Activated naive CD4-positive, alpha-beta T cell treated with anti-CD3 and anti-CD28 coated beads for 36 hours (primary cell): ENCODE measurements around the gene RANBP10. TPM values are rescaled to one million over a fixed set of nuclear protein-coding genes. Genes with fewer than 3 reads are reported as not detected.
A peak's percentile ranks its signal among the peaks of the same experiment; 100 is the strongest.
"Not testable (repeated sequence)": the region's sequence is repeated elsewhere in the genome, so short reads cannot be mapped to it uniquely, and the experiment has no call there.

Experiments
- CTCF ChIA-PET: fragments of 350-600 bp; sonication (Branson Sonifier 250); formaldehyde crosslinking; loops from one replicate; lab custom pipeline; 2021; ENCODE audit warnings: antibody characterized with exemption; lab: Charles Lee
- DNase-seq: peaks from one replicate; pipeline ENCODE4 v3.0.0-alpha.2; 2020
- H3K27ac Mint-ChIP-seq: one replicate; pipeline ENCODE4 v1.8.0; 2021; ENCODE audit warnings: mild to moderate bottlenecking, mixed read lengths
- H3K27me3 Mint-ChIP-seq: one replicate; pipeline ENCODE4 v1.8.0; 2021; ENCODE audit warnings: low read depth, mixed read lengths
- H3K36me3 Mint-ChIP-seq: one replicate; pipeline ENCODE4 v1.8.0; 2021; ENCODE audit warnings: low read depth, mixed read lengths
- H3K4me1 Mint-ChIP-seq: one replicate; pipeline ENCODE4 v1.8.0; 2021; ENCODE audit warnings: low read depth, mixed read lengths
- H3K4me3 Mint-ChIP-seq: one replicate; pipeline ENCODE4 v1.8.0; 2021; ENCODE audit warnings: mild to moderate bottlenecking, moderate library complexity, mixed read lengths
- H3K9me3 Mint-ChIP-seq: one replicate; pipeline ENCODE4 v1.8.0; 2021; ENCODE audit warnings: mixed read lengths
- intact Hi-C: fragments of 100-400 bp; cut with micrococcal nuclease; formaldehyde crosslinking; loops from one replicate; pipeline ENCODE4 v1.15.1; 2023
- total RNA-seq, 2 experiments: library from RNA; stranded (reverse); gene quantifications; one replicate each; pipeline ENCODE4 v1.2.3, GENCODE V29; 2021

RANBP10 gene
- total RNA-seq, 2 experiments from 2014 or later, result 12.4 to 16.1 TPM

DNA sequence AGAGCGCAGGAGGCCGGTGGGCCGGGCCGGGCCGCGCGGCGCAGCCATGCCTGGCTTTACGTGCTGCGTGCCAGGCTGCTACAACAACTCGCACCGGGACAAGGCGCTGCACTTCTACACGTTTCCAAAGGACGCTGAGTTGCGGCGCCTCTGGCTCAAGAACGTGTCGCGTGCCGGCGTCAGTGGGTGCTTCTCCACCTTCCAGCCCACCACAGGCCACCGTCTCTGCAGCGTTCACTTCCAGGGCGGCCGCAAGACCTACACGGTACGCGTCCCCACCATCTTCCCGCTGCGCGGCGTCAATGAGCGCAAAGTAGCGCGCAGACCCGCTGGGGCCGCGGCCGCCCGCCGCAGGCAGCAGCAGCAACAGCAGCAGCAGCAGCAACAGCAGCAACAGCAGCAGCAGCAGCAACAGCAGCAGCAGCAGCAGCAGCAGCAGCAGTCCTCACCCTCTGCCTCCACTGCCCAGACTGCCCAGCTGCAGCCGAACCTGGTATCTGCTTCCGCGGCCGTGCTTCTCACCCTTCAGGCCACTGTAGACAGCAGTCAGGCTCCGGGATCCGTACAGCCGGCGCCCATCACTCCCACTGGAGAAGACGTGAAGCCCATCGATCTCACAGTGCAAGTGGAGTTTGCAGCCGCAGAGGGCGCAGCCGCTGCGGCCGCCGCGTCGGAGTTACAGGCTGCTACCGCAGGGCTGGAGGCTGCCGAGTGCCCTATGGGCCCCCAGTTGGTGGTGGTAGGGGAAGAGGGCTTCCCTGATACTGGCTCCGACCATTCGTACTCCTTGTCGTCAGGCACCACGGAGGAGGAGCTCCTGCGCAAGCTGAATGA, 36.4 kb upstream of the RANBP10 start:
- Mint-ChIP-seq H3K9me3 (no peaks in the 10 kb centered on the region), H3K4me3 (peak overlapping the region; percentile 89), H3K36me3 (peaks cover 4% of the 10 kb centered on the region), H3K27ac (peak overlapping the region; percentile 87), H3K27me3 (no peaks in the 10 kb centered on the region), H3K4me1 (peaks cover 35% of the 10 kb centered on the region)
- CTCF ChIA-PET, result interaction anchor here (0.7 to 4.2 kb wide), 6 partner anchors 9 to 295 kb away, joined by 3 to 35 read pairs (median 3); no protein-coding TSS in a partner anchor
- intact Hi-C loops, result loop anchor here (1.0 to 5.0 kb wide), 9 partner anchors 9 to 615 kb away; partner anchors contain the start of genes CTCF, FHOD1, GFOD2 and RANBP10
- peak; percentile 71 for DNase-seq

DNA sequence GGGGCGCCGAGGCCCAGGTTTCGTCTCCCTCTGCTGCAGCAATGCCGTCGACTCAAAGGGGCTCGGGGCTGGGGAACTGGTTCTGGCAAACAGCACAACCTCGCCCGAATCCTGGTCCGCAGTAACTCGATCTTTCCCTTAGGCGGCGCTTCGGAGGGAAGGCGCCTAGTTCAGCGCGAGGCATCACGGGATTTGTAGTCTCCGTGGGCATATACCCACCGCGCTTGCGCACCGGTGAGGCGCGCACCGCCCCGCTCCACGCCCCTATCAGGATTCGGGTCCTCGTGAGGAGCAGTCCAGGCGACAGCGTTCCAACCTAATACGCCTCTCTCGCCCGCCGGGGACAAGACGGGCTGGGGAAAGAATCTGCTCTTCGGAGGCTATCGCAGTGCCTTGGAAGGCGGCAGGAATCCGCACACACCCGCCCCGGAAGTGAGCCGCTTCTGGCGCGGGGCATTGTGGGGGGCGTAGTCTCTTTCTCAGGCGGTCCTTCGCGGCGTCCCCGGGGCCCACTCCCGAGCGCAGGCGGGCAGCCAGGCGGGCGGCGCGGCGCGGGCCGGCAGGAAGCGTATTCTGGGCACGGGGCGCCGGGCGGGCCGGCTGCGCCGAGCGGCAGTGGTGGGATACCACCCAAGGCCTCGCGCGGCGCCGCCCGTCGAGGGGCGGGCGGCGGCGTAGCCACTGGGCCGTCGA, 35.6 kb upstream of the RANBP10 start, which contains the start of gene THAP11:
THAP11 (plus strand) TSS at position 505 of the 693 bp plus-strand sequence. CDS start 235 bp downstream, outside the sequence.
- Mint-ChIP-seq H3K27ac (peak within 1 kb of the TSS; percentile 98), H3K9me3 (no peaks in the 10 kb centered on the region), H3K36me3 (peaks cover 4% of the 10 kb centered on the region), H3K4me1 (peaks cover 33% of the 10 kb centered on the region), H3K4me3 (peak within 1 kb of the TSS; percentile 91), H3K27me3 (no peaks in the 10 kb centered on the region)
- intact Hi-C loops, result loop anchor here (1.0 to 5.0 kb wide), 9 partner anchors 9 to 615 kb away; partner anchors contain the start of genes CTCF, FHOD1, GFOD2 and RANBP10
- peak; percentile 97 for DNase-seq
- CTCF ChIA-PET, result interaction anchor here (1.2 to 1.5 kb wide), 2 partner anchors 26 to 27 kb away, joined by 3 to 7 read pairs; no protein-coding TSS in a partner anchor

DNA sequence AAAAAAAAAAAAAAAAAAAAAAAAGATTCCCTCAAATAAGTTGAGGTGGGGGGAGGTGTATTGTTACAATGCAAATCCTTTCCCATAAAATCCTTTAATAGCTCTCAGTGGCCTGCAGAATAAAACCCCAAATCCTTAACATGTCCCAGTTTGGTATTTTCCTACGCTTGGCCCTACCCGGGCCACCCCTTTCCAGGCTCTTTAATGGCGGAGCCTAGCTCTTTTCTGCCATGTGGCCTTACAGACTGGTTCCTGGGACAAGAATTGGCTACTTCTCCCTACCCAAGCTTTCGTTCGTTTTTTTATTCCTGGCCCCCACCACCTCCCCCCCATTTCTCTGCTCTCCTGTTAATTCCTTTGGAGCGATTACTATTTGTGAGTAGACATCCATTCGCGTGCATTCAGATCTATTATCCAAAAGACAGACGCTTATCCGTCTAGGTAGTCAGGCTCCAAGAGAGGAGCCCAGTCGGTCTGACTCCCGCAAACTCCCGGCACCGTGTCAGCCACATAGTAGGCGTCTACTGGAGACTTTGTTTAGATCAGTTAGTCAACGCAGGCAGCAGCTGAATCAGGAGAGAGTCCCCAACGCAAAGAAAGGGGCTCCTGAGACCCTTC, 34.9 kb upstream of the RANBP10 start:
- Mint-ChIP-seq H3K4me1 (peaks cover 33% of the 10 kb centered on the region), H3K27ac (peak overlapping the region; percentile 98), H3K27me3 (no peaks in the 10 kb centered on the region), H3K4me3 (peak overlapping the region; percentile 91), H3K9me3 (no peaks in the 10 kb centered on the region), H3K36me3 (peaks cover 4% of the 10 kb centered on the region)
- DNase-seq, result no peak
- intact Hi-C loops, result loop anchor here (5.0 kb wide), 1 partner anchor 594 kb away; the partner anchor contains the start of genes FHOD1 and SLC9A5
- CTCF ChIA-PET, result interaction anchor here (0.6 to 1.5 kb wide), 5 partner anchors 25 to 239 kb away, joined by 3 to 7 read pairs (median 3); no protein-coding TSS in a partner anchor

DNA sequence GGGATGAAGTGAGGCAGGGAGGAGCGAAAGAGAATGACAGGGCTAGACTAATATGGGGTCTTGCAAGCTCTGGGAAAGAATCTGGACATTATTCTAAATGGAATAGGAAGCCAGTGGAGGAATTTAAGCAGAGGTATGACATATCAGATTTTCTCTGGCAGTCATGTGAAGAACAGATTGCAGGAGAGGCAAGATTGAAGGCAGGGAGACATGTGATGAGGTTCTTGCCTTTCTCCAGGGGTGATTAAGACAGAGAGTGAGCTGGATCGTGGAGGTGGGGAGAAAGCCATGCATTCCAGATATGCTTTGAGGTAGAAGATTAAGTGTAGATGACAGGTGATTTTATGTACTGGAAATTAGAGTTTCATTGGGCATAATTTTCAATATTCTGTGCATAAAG, 31.5 kb upstream of the RANBP10 start:
- Mint-ChIP-seq H3K4me1 (peaks cover 8% of the 10 kb centered on the region), H3K4me3 (no peak overlapping the region), H3K27me3 (no peaks in the 10 kb centered on the region), H3K27ac (no peak overlapping the region), H3K9me3 (no peaks in the 10 kb centered on the region), H3K36me3 (no peaks in the 10 kb centered on the region)
- DNase-seq, result no peak
- intact Hi-C loops, result no loop called here
- CTCF ChIA-PET, result interaction anchor here (1.6 to 8.6 kb wide), 2 partner anchors 22 to 46 kb away, joined by 4 to 58 read pairs; partner anchors contain the start of gene NRN1L

DNA sequence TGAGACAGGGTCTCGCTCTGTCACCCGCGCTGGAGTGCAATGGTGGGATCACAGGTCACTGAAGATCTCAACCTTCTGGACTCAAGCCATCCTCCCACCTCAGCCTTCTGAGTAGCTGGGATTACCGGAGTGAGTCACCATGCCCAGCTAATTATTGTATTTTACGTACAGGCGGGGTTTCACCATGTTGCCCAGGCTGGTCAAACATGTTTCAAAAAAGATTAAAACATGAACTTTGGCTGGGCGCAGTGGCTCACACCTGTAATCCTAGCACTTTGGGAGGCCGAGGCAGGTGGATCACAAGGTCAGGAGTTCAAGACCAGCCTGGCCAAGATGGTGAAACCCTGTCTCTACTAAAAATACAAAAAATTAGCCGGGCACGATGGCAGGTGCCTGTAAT, 30.8 kb upstream of the RANBP10 start:
- H3K27me3 Mint-ChIP-seq, H3K36me3 Mint-ChIP-seq, H3K27ac Mint-ChIP-seq, intact Hi-C loops, H3K4me3 Mint-ChIP-seq, H3K9me3 Mint-ChIP-seq, DNase-seq: not testable (repeated sequence)
- CTCF ChIA-PET, result interaction anchor here (0.6 to 8.6 kb wide), 6 partner anchors 8 to 316 kb away, joined by 3 to 58 read pairs (median 4); partner anchors contain the start of gene NRN1L
- peaks cover 10% of the 10 kb centered on the region for H3K4me1 Mint-ChIP-seq

DNA sequence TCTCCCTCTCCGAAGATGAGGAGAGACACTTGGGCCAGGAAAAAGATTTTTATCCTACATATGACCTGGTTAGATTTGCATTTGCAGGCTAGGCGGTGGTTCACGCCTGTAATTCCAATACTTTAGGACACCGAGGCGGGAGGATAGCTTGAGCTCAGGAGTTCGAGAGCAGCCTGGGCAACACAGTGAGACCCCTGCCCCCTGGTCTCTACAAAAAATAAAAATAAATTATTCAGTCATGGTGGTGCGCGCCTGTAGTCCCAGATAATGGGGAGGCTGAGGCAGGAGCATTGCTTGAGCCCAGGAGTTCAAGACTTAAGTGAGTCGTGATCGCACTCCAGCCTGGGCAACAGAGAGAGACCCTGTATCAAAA, 27.9 kb upstream of the RANBP10 start:
- Mint-ChIP-seq H3K4me3 (peak overlapping the region; percentile 86), H3K9me3 (no peaks in the 10 kb centered on the region), H3K27ac (no peak overlapping the region), H3K4me1 (peaks cover 6% of the 10 kb centered on the region), H3K36me3 (peaks cover 5% of the 10 kb centered on the region), H3K27me3 (no peaks in the 10 kb centered on the region)
- no peak for DNase-seq
- intact Hi-C loops, result no loop called here
- CTCF ChIA-PET, result interaction anchor here (0.5 to 8.6 kb wide), 4 partner anchors 9 to 618 kb away, joined by 3 to 58 read pairs (median 4); no protein-coding TSS in a partner anchor

DNA sequence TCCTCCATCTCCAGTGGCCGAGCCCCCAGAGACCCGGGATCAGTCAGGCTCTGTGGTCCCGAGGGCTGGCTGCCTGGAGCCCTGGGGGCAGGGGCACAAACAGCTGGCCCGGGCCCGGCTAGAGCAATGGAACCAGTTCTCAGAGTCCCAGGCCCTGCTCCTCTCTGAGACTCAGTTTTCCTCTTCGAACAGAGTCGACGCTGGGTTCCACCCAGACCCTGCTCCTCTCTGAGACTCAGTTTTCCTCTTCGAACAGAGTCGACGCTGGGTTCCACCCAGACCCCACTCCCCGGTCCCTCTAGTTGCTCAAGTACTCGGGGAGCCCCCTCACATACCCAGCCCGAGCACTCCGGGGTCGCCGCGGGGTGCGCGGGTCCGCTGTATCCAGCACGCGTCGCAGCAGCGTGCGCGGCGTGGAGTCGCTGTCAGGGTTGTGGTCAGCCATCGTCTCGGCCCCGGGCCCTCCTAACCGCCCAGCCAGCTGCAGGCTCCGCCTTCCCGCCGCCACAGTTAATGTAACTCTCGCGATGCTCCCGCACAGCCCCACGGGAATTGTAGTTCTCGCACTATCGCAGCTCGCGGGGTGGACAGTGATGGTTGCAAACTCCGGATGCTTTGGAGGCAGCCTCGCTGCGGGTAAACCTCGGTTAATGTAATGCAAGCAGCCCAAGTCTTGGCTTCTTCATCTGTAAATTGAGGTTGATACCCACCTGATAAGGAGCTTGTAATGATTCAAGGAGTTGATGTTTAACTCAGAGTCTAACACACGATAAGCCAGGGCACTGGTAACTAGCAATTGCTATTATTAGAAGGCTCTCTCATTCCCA, 27.3 kb upstream of the RANBP10 start:
- H3K4me3 Mint-ChIP-seq, result peak overlapping the region; percentile 86
- no peaks in the 10 kb centered on the region for H3K9me3 Mint-ChIP-seq
- no peaks in the 10 kb centered on the region for H3K27me3 Mint-ChIP-seq
- H3K27ac Mint-ChIP-seq, result no peak overlapping the region
- H3K4me1 Mint-ChIP-seq, result peaks cover 6% of the 10 kb centered on the region
- peak; percentile 98 for DNase-seq
- intact Hi-C loops, result loop anchor here (1.0 kb wide), 4 partner anchors 9 to 27 kb away; partner anchors contain the start of genes NUTF2, RANBP10, THAP11 and TSNAXIP1
- H3K36me3 Mint-ChIP-seq, result peaks cover 5% of the 10 kb centered on the region
- CTCF ChIA-PET, result interaction anchor here (0.7 to 8.6 kb wide), 5 partner anchors 10 to 59 kb away, joined by 3 to 58 read pairs (median 4); partner anchors contain the start of gene PSKH1

DNA sequence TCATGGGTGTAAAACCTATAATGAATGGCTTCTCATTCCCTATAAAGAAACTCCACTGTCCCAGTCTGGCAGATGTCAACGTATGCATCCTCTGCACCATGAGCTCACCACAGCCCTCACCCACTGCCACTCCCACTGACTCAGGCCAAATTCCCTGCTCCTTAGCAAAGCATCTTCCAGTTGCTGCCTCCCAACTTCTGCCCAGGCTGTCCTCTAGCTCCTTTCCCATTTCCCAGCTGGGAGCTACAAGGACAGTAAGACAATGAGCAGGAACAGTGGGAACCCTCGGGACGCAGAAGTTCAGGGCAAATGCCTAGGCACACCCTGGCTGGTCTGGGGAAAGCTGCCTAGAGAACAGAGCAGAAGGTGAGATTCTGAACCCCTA, 26.7 kb upstream of the RANBP10 start:
- H3K9me3 Mint-ChIP-seq, result no peaks in the 10 kb centered on the region
- no peaks in the 10 kb centered on the region for H3K27me3 Mint-ChIP-seq
- peaks cover 6% of the 10 kb centered on the region for H3K4me1 Mint-ChIP-seq
- H3K27ac Mint-ChIP-seq, result no peak overlapping the region
- H3K36me3 Mint-ChIP-seq, result peaks cover 5% of the 10 kb centered on the region
- H3K4me3 Mint-ChIP-seq, result peak overlapping the region; percentile 86
- CTCF ChIA-PET, result interaction anchor here (0.6 to 8.6 kb wide), 5 partner anchors 10 to 60 kb away, joined by 3 to 58 read pairs (median 3); partner anchors contain the start of gene PSKH1
- DNase-seq, result no peak
- intact Hi-C loops, result loop anchor here (1.0 kb wide), 4 partner anchors 9 to 27 kb away; partner anchors contain the start of genes NUTF2, RANBP10, THAP11 and TSNAXIP1

DNA sequence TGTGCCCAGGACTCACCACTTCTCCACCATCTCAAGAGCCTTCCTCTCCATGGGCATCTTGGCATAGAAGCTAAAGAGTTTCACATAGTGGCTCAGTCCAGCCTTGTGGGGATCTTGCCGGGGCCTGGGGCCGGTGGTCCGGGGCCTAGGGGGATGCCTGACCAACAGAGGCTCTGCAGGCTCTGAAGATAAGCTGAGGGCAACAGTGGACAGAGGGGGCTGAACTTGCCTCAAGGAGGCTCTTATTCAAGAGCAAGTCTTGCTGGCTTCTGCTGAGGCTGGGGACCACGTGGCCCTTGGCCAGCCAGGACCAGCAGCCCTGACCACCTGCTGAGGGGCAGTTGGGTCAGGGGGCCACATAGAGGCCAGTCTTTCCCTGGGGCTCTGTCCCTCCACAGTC, 22.3 kb upstream of the RANBP10 start:
- DNase-seq, result no peak
- H3K4me1 Mint-ChIP-seq, result peaks cover 6% of the 10 kb centered on the region
- no peaks in the 10 kb centered on the region for H3K9me3 Mint-ChIP-seq
- no peak overlapping the region for H3K27ac Mint-ChIP-seq
- no peaks in the 10 kb centered on the region for H3K27me3 Mint-ChIP-seq
- intact Hi-C loops, result no loop called here
- peaks cover 5% of the 10 kb centered on the region for H3K36me3 Mint-ChIP-seq
- CTCF ChIA-PET, result interaction anchor here (2.1 kb wide), 1 partner anchor 13 kb away, joined by 7 read pairs; no protein-coding TSS in a partner anchor
- H3K4me3 Mint-ChIP-seq, result no peak overlapping the region

DNA sequence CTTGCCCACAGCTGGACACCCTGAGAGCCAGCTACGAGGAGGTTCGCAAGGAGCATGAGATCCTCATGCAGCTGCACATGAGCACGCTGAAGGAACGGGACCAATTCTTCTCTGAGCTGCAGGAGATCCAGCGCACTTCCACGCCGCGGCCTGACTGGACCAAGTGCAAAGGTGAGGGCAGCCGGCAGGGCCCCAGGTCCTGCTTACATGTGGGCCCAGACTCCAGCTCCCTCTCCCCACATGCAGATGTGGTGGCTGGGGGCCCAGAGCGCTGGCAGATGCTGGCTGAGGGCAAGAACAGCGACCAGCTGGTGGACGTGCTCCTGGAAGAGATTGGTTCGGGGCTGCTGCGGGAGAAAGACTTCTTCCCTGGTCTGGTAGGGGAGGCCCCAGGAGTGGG, 19.5 kb upstream of the RANBP10 start:
- no peaks in the 10 kb centered on the region for H3K4me1 Mint-ChIP-seq
- no peak for DNase-seq
- peaks cover 5% of the 10 kb centered on the region for H3K36me3 Mint-ChIP-seq

More for the DNA sequence above, 19.5 kb upstream of the RANBP10 start:
- Mint-ChIP-seq H3K27me3 (no peaks in the 10 kb centered on the region), H3K4me3 (no peak overlapping the region), H3K9me3 (no peaks in the 10 kb centered on the region), H3K27ac (no peak overlapping the region)
- intact Hi-C loops, result no loop called here
- CTCF ChIA-PET, result interaction anchor here (2.3 kb wide), 1 partner anchor 10 kb away, joined by 23 read pairs; no protein-coding TSS in a partner anchor
